Heart right ventricle (tissue), 16 donors: Measurements from ENCODE around the gene TAF8. TPM values are rescaled to one million over a fixed set of nuclear protein-coding genes. Genes with fewer than 3 reads are reported as not detected.

ENCODE experiments used
- ATAC-seq, 8 donors: fragments of 200-7000 bp; cut with Tn5 transposase; one replicate each; pipeline ENCODE4 v1.9.1; 2020; ENCODE audit warnings: mild to moderate bottlenecking in 8 of 8, moderate library complexity in 8 of 8, moderate number of reproducible peaks in 1 of 8
- DNase-seq, 2 donors: peaks; one replicate each; pipeline ENCODE4 v3.0.0-alpha.2; 2020
- H3K27ac ChIP-seq, 10 donors: fragments of 200-600 bp; sonication (generic) in 2 of 10; one replicate each; pipeline versions ENCODE4 v1.5.0 to v1.8.0; 2020 to 2022; ENCODE audit warnings: mild to moderate bottlenecking in 3 of 10
- H3K27me3 ChIP-seq, 7 donors: fragments of 200-600 bp; one replicate each; pipeline ENCODE4 v1.8.0; 2021 to 2022; ENCODE audit warnings: mild to moderate bottlenecking in 2 of 7
- H3K36me3 ChIP-seq, 9 donors: fragments of 200-600 bp; sonication (generic) in 1 of 9; one replicate each; pipeline versions ENCODE4 v1.5.0 to v1.8.0; 2020 to 2022; ENCODE audit warnings: mild to moderate bottlenecking in 2 of 9
- H3K4me1 ChIP-seq, 9 donors: fragments of 200-600 bp; sonication (generic) in 1 of 9; one replicate each; pipeline versions ENCODE4 v1.5.0 to v1.8.0; 2020 to 2022; ENCODE audit warnings: mild to moderate bottlenecking in 4 of 9
- H3K4me3 ChIP-seq, 10 donors: fragments of 200-600 bp; sonication (generic) in 2 of 10; one replicate each; pipeline versions ENCODE4 v1.5.0 to v1.8.0; 2020 to 2022; ENCODE audit warnings: mild to moderate bottlenecking in 7 of 10, moderate library complexity in 2 of 10
- H3K9me3 ChIP-seq, 11 donors: fragments of 200-600 bp in 10 of 11; sonication (generic) in 2 of 11; one replicate each; pipeline versions ENCODE4 v1.5.0 to v1.8.0; 2013 to 2022; ENCODE audit warnings: mild to moderate bottlenecking in 2 of 11, control low read depth in 1 of 11, moderate library complexity in 1 of 11
- CTCF ChIP-seq, 9 donors: fragments of 200-600 bp; sonication (generic) in 2 of 9; IDR thresholded peaks; one replicate each; pipeline versions ENCODE4 v1.5.0 to v1.8.0; 2021 to 2022; ENCODE audit warnings: antibody characterized with exemption in 9 of 9, mild to moderate bottlenecking in 5 of 9, moderate library complexity in 1 of 9
- WGBS, 2 donors: extraction: QIAGEN DNeasy Blood & Tissue Kit; methylation state at CpG; one replicate each; pipeline ENCODE4 v1.1.7; 2013; ENCODE audit warnings: inconsistent platforms in 1 of 2; 5-methylcytosine and 5-hydroxymethylcytosine counted together
- intact Hi-C, 10 donors: fragments of 100-400 bp; cut with DNase I; formaldehyde crosslinking; loops; one replicate each; pipeline versions ENCODE4 v1.11.1 to v1.14.2; 2022
- polyA plus RNA-seq, 2 donors: library from polyadenylated mRNA; stranded (reverse); fragments of 200-250 nt; gene quantifications; one replicate each; pipeline ENCODE4 v1.2.3, GENCODE V29; 2013
- total RNA-seq, 10 donors: library from RNA; stranded (reverse); fragmentation: NEBNext Ultra II Directional in 3 of 10; extraction: Animal tissue kit (Norgen Biotek cat#: 25700) in 3 of 10; gene quantifications; one replicate each; pipeline versions ENCODE4 v1.2.1 to v1.2.4, GENCODE V29; 2021 to 2023
- donor health status: Arrhythmogenic right ventricular cardiomyopathy.
- donor health status: ischemic (EF 13 %, LVEDD 7.1; RV severe dilation, severe dysfunction).
- donor health status: healthy with polysubstance abuse.
- donor health status: DM: no; HTN: yes; CAD: no.
- donor health status: DM: no; HTN: no; CAD: no.
- donor health status: ischemic (EF 25% LVEDD 6.9; RV normal size, moderate dysfunction).
- donor health status: ischemic (EF 25% LVEDD 5.7; RV mildly dilated, moderate dysfunction).
- donor health status: healthy.
- donor health status: DM: yes; HTN: yes; CAD: no.
- donor health status: Ischemic cardiomyopathy.
- donor health status: ischemic (EF 35%, LVEDD 5.7; RV mildly dilated, moderate dysfunction).
- donor health status: nonischemic (EF 11% LVEDD 7.7; RV severe dilation, severe dysfunction).
- donor health status: DM: yes; HTN: yes; CAD: no.
- donor health status: PGD.
- donor health status: ischemic (EF 29% LVEDD 5.4; RV normal size, mild dysfunction).
- donor health status: nonischemic (EF 23%, LVEDD 6.1; RV moderate dilation, normal function).

The TAF8 gene
- total and polyA plus RNA-seq, 12 donors = 15.2 to 38.1 (median 30.1) TPM

GRCh38 chr6:42118162-42119001 is 68.1 kb downstream of the TAF8 start:
- Histone ChIP-seq H3K9me3 (no peaks in the 10 kb centered on the region), H3K27me3 (peaks cover 0 to 5% (median 0%) of the 10 kb centered on the region in 7 donors), H3K27ac (peak overlapping the region in 8 of 10 donors; percentile 35 to 76 (median 68)), H3K36me3 (no peaks in the 10 kb centered on the region), H3K4me3 (no peak overlapping the region), H3K4me1 (peaks cover 0 to 13% (median 6%) of the 10 kb centered on the region in 9 donors)
- TF ChIP-seq CTCF (IDR thresholded peaks at IDR 0.05) = no peak
- WGBS, 2 donors = 44 to 53% methylated on average over 10 of the region's 10 CpGs
- DNase-seq (peak; percentile 38 to 53), ATAC-seq (peak; percentile 82 to 97 (median 90))
- intact Hi-C loops = no loop called here

GRCh38 chr6:42120895-42121865 is 70.9 kb downstream of the TAF8 start:
- Histone ChIP-seq H3K4me3 (no peak overlapping the region), H3K4me1 (peaks cover 0 to 22% (median 6%) of the 10 kb centered on the region in 9 donors), H3K9me3 (no peaks in the 10 kb centered on the region), H3K36me3 (no peaks in the 10 kb centered on the region), H3K27me3 (no peaks in the 10 kb centered on the region), H3K27ac (no peak overlapping the region)
- intact Hi-C loops = no loop called here
- 85 to 90% methylated on average over 8 of the region's 8 CpGs for WGBS, 2 donors
- no peak for TF ChIP-seq CTCF (IDR thresholded peaks at IDR 0.05)
- ATAC-seq = no peak
- no peak for DNase-seq

GRCh38 chr6:42123379-42124103 is 73.2 kb downstream of the TAF8 start:
- TF ChIP-seq CTCF (IDR thresholded peaks at IDR 0.05) = no peak
- WGBS, 2 donors = 59 to 66% methylated on average over 11 of the region's 11 CpGs
- no peak for DNase-seq
- Histone ChIP-seq H3K27me3 (no peaks in the 10 kb centered on the region), H3K27ac (peak overlapping the region in 7 of 10 donors; percentile 25 to 73 (median 48)), H3K9me3 (no peaks in the 10 kb centered on the region), H3K36me3 (no peaks in the 10 kb centered on the region), H3K4me1 (peaks cover 0 to 18% (median under 1%) of the 10 kb centered on the region in 9 donors), H3K4me3 (no peak overlapping the region)
- intact Hi-C loops = no loop called here
- peak in 7 of 8 donors; percentile 6 to 48 (median 30) for ATAC-seq
